CD4-positive, alpha-beta T cell treated with Interferon gamma for 1 hour (primary cell): ENCODE data around the gene S100Z.
"Not testable (repeated sequence)": the region's sequence is repeated elsewhere in the genome, so short reads cannot be mapped to it uniquely, and the experiment has no call there.

Experiments used
- DNase-seq: peaks from one replicate; pipeline ENCODE4 v3.0.0-alpha.2; 2020

Gene S100Z

DNA sequence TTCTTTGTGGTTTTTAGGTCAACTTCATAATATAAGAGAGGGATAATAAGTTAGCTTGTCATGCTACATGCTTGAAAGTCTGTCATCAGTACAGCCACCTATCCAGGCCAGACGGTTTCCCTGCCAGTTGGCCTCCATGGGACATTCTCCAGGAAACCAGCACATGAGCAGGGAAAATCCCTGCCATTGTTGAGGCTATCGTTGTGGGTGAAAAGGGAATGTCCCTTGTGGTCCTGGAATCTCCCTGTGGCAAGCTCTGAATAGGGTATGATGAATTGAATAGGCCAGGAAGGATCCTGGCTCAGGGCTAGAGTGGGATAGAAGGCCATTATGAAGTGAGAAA is 18.7 kb upstream of the S100Z start:
- DNase-seq: no peak

DNA sequence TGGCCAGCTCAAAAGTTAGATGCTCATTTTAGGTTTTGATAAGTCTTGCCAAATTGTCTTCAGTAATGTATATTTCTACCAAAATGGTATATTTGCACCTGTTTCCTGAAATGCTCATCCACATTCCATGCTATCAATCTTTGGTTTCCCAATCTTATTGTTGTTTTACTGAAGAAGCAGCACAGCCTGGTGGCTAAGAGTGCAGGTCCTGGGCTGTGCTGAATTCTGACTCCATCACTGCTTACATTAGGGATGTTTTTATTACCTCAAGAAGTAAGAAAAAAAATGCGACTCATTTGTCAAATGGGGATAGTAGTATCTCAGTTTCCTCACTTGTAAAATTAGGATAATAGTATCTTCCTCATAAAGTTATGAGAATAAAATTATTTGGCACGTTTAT is 13.6 kb upstream of the S100Z start:
- no peak for DNase-seq

DNA sequence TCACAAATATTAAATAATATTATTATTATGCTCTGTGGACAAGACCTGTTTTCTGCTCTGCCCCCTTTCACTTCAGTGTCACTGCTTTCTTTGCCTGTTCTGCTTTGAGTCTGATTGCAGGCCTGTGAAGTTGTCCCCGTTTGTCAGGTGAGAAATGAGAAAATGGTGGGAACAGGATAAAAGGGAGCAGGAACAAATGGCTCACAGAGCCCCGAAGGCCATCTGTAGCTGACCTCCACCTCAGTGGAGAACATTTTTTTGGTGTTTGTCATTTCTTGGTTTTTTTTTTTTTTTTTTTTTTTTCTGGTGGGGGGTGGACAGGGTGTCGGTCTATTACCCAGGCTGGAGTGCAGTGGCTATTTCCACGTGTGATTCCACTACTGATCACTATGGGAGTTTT is 13.2 kb upstream of the S100Z start:
- no peak for DNase-seq

DNA sequence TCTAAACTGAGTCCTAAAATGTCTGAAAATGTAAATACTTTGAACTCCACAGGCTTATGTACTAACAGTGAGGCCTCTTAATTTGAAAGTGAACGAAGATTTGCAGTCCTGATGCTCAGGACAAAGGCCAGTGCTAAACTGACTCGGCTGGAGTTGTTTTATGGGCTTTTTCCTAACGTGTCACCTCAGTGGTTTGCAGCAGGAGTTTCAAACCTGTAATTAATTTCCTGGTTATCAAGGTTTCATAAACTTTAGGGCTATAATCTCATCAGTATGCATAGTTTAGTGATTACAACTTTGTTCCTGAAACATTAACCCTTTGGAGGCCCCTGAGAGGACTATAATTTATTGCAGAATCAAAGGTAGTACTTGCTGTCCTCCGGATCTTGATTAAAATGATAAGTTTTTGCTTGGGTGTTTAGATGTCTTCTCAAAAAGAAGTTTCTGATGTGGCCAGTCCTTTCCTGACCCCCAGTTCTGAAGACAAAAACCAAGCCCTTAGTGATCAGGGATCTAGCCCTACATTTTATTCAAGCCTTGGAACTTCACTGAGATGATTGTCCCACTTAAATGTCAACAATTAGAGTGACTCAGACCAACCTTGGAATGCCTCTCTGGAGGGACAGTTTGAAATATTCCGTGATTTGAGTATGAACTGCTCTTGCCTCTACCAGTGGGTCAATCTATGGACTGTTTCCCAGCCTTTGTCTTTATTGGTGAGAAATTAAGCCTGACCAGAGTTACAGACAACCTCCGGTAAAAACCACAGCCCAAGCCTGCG is 11.1 kb upstream of the S100Z start:
- no peak for DNase-seq

DNA sequence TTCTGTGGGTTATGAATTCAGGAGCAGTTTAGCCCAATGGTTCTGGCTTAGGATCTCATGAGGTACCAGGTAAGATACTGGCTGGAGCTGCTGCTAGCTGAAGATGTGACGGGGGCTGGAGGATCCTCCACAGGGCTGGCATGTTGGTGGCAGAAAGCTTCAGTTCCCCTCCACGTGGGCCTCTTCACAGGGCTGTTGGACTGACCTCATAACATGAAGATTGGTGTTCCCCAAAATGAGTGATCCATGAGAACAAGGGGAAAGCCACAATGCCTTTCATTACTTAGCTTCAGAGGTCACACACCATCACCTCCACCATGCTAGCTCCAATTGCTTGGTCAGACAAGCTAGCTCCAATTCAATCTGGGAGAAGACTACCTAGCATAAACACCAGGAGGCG is 8.5 kb upstream of the S100Z start:
- no peak for DNase-seq

DNA sequence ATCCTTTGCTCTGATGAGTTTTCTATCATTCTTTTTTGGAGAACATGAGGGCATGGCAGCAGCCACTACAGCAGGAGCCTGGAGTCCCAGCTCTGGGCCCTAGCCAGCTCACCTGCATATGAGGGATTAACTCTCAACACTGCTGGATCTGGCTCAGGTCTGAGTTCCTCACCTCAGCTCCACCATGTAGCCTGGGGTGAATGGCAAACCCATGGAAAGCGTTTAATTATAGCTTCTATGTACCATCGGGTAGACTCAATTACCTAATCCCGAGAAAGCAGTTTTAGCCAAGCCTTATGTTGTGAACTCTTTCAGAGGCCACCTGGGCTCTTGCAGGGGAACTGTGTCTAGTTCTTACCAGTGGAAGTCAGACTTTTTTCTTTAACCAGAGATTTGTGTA is 3.9 kb upstream of the S100Z start:
- DNase-seq: no peak

DNA sequence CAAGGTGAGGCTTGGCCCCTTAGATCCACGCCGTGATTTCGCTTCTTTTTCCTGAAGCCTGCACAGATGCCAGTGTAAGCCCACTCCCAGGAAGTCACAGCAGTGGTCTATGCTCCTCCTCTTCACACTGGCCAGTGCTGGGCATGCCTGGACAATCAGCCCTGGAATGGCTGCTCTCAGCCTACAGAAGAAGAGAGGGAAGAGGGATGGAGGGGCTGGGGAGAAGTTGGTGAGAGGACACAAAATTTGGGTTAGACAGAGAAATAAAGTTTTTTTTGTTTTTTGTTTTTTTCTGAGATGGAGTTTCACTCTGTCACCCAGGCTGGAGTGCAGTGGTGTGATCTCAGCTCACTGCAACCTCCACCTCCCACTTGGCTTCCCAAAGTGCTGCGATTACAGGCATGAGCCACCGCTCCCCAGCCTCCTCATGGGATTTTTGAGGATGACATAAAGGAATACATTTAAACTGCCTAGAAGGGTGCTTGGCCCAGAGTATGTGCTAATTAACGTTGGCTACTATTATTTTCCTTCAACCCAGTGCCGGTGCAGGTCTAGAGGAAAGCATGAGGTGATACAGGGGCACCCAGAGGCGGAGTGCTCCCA is 830 bp downstream of the S100Z start:
- no peak for DNase-seq

DNA sequence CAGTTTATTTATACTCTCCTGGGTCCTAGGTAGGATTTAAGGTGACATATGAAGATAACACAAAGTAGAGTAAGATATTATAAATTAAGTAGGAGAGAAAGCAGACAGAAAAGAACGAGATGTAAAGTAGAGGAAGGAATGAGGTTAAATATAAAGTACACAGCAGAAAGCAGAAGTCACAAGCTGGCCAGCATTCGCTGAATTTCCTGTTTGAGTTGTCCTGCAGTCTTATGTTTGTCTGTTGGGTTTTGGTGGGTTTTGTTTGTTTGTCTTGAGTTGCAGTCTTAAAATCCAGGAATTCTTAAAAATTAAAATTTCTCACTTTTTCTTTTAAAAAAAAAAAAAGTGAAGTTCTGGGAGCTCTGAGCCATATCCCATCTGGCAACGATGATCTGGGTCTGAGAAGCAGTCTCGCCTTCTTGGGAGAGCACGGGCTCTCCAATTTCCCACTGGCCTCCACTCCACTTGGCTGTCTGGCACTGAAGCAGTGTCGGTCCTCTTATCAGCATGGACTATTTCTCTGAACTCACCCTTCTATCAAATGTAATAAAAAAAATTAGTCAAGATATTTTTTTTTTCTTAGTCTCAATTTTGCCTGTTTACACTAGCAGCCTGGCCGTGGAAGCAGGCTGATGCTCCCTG is 2.0 kb downstream of the S100Z start:
- no peak for DNase-seq

DNA sequence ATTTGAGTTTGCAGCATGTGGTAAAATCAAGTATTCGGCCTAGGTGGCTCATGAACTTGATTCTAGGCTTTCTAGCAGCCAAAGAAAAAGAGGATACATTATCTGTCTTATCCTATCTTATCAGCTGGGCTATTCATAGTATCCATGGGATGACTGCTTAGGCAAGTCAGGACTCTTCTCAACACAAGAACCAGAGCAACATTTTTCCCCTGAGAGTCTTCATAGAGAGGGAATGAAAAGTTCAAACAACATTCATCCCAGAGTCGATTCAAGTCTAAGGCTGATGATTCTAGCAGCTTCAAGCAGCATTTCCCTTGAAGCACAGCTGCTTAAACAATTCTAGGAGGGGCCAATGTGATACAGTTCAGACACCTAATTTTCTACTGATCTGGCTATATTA is 3.0 kb downstream of the S100Z start:
- no peak for DNase-seq

DNA sequence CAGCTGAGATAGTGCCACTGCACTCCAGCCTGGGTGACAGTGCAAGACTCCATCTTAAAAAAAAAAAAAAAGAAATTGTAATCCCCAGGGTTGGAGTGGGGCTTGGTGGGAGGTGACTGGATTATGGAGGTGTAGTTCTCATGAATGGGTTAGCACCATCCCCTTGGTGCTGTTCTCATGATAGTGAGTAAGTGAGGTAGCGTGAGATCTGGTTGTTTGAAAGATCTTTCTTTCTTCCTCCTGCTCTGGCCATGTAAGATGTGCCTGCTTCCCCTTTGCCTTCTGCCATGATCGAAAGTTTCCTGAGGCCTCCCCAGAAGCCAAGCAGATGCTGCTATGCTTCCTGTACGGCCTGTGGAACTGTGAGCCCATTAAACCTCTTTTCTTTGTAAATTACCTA is 3.9 kb downstream of the S100Z start:
- DNase-seq: not testable (repeated sequence)

DNA sequence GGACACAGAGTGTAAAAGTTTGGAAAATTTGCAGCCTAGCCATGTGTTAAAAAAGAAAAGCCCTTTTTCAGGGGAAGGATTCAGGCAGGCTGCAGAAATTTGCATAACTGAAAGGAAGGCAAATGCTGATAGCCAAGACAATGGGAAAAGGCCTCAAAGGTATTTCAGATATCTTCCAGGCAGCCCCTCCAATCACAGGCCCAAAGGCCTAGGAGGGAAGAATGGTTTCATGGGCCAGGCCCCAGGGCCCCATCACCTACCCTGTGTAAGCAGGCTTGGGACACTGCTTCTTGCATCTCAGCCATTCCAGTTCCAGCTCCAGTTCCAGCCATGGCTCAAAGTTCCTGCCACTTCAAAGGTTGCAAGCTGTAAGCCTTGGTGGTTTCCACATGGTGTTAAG is 4.8 kb downstream of the S100Z start:
- DNase-seq: no peak

DNA sequence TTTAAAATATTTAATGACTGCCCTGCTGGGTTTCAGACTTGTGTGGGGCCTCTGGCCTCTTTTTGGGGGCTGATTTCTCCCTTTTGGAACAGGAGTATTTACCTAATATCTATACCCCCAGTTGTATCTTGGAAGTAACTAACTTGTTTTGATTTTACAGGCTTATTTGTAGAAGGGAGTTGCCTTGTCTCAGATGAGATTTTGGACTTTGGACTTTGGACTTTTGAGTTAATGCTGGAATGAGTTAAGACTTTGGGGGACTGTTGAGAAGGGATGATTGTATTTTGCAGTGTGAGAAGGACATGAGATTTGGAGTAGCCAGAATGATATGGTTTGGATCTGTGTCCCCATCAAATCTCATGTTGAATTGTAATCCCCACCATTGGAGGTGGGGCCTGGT is 5.7 kb downstream of the S100Z start:
- not testable (repeated sequence) for DNase-seq

DNA sequence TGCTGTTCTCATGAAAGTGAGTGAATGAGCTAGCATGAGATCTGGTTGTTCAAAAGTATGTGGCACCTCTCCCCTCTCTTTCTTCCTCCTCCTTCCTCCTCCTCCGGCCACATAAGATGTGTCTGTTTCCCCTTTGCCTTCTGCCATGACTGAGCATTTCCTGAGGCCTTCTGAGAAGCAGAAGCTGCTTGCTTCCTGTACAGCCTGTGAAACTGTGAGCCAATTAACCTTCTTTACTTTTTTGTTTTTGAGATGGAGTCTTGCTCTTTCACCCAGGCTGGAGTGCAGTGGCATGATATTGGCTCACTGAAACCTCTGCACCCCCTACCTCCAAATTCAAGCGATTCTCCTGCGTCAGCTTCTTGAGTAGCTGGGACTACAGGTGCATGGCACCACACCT is 6.1 kb downstream of the S100Z start:
- peak; percentile 56 for DNase-seq

DNA sequence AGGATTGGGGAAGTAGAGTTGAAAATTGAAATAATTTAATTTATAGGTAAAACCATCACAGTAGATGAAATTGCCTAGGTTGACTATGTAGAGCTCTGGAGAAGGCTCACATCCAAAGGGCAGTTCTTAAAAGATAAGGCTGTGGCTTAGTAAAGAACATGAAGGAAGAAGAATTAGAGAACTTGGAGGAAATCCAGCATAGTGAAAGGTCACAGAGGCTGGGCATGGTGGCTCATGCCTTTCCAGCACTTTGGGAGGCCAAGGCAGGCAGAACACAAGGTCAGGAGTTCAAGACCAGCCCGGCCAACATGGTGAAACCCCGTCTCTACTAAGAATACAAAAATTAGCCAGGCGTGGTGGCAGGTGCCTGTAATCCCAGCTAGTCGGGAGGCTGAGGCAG is 7.0 kb downstream of the S100Z start:
- not testable (repeated sequence) for DNase-seq

DNA sequence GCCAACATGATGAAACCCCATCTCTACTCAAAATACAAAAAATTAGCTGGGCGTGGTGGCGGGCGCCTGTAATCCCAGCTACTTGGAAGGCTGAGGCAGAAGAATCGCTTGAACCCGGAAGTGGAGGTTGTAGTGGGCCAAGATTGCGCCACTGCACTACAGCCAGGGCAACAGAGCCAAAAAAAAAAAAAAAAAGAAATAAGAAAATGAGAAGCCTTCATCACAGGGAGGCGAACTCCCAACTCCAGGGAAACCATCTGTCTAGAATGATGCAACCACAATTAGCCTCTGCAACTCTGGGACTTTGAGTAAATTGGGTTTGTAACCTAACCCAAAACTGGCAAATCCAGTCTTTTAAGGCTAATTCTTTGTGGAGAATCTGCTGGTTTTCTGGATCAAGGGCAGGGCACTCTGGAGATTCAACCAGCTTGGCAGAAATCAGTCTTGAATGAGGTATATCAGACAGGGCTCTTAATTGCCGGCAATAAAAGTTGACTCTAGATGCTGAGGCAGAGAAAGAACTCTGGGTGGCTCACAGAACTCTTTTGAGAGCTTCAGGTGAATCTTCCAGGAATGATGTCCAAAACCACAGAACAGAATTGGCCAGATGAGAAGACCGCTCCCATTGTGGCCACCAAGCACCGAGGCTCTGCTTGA is 9.9 kb downstream of the S100Z start:
- peak; percentile 6 for DNase-seq

DNA sequence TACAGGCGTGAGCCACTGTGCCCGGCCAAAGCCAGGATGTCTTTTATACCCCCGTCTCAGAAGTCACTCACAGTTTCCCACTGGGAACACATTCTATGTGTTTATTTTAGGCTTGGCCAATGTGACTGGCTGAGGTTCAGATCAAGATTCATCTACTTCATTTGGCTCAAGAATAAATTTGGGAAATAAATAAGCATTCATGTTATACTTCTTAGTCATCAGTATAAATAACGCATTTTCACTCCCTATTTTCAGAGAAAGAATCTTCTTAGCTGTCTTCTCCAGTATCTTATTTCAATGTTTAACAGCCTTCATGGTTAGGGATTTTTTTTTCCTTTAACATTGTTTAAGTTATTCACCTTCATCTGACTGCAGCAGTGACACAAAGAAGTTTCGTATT is 11.8 kb downstream of the S100Z start:
- no peak for DNase-seq

DNA sequence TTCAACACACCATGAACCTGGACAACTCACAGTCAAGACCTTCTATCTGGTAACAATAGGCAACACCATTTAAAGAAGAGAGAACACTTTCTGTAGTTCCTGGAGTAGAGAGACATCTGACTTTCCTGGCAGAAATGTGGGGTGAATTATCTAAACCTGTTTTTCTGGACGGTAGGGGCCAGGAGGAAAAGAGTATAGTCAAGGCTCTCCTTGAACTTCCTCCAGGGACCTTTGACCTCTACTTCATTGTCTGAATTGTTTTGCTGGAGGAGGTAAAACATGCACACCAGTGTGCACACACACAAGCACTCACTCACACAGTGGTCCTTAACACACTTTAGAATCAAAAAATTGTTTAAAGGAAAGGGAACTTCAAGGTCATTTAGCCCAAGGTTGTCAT is 13.2 kb downstream of the S100Z start:
- no peak for DNase-seq

DNA sequence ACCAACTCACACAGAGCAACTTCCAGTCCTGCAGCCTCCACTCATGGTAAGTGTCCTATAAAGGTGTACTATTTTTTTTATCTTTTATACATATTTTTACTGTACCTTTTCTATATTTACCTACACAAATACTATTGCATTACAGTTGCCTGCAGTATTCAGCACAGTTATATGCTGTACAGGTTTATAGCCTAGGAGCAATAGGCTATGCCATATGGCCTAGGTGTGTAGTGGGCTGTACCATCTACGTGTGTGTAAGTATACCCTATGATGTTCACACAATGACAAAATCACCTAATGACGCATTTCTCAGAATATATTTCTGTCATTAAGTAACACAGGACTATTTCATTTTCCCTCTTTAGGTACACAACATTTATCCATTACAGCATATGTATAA is 16.7 kb downstream of the S100Z start:
- no peak for DNase-seq

DNA sequence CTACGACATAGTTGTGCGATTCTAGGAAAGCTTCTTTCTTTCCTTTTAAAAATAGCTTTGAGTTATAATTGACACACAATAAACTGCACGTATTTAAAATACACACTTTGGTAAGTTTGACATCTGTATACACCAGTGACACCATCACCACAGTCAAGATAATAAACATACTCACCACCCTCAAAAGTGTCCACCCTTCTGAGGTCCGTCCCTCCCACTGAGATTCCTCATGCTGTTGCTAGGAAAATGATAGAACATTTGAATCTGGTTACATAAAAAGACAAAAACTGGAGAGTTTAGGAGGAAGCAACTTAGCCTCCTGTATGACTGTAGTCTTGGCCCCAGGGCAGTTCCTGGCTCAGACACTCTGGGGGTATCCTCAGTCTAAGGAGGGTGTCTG is 17.2 kb downstream of the S100Z start:
- DNase-seq: no peak

DNA sequence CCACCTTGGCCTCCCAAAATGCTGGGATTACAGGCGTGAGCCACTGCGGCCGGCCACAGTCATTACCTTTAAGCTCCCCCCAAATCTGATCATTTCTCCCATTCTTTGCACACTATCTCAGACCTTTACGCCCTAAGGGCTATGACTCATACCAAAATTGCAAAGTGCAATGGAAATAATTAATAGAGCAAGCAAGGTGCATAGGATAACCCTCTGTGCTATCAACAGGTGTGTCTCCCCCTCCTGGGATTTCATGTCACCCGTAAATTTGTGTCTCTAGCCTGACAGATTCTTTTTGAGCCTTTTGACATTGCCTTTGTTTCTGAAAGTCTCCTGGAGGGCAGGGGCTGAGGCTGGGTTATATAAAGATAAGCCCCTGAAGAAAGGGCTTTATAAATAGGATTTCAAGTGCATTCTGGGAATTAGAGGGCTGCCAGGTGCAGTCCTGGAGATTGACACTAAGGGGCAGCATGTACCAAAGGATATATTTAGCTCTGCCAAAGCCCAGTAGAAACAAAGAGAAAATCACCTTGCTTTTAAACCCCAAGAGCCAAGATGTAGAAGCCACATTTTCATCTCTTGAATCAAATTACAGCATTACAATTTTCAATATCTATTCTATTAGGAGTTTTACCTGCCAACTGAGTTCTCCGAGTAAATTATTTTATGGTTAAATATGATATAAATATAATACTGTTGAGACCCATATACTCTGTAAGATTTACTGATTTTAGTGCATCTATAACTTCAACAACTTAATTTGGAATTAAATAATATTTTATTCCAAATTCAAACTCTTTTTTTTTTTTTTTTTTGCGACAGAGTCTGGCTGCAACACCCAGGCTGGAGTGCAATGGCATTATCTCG is 18.2 kb downstream of the S100Z start:
- peak; percentile 33 for DNase-seq

DNA sequence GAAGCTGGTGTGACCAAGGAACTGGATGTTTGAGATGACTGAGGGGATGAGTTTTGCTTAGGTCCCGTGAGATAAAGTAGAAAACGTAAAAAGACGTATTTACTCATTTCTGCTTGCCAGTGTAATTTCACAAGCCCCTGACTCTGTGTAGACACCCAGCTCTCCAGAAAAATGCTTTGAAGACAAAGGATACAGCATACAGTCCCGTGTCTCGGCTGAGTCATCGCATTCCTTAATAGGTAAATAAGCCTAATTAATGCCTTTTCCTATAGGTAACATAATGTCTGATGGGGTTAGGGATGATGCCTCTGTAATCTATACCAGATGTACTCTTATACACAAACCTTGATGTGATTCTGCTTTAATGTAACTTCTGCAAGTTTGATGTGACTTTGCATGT is 20.2 kb downstream of the S100Z start:
- DNase-seq: no peak

DNA sequence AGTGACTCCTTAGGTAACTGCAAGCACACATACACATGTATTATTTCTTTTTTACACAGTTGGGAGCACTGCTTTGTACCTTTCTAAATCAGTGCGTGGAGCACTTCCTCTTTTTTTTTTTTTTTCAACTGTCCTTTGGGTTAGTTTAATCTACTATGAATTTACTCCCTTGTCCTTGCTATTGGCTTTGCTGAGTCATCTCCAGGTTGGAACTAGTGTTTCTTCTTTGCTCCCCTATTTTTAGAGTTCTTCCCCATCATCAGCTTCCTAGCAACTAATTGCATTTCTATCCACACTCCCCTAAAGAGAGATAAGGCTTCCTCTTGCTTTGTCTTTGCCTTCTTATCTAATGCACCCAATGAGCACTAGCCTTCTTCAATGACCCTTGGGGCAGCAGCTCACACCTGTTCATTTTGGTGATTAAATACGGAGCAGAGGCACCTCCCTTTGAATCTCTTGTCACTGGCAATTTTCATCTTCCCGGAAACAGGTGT is 24.3 kb downstream of the S100Z start:
- DNase-seq: no peak
